SU-DHL-6 (cell line): ENCODE results near the gene LEP.

ENCODE experiments used
- CTCF ChIP-seq: fragments of 200-600 bp; sonication (generic); IDR thresholded peaks from one replicate; pipeline ENCODE4 v1.5.1; 2017; ENCODE audit warnings: antibody characterized with exemption, mild to moderate bottlenecking, low read length, moderate library complexity; ENCODE audit not compliant: insufficient read depth, poor library complexity, severe bottlenecking
- EZH2phosphoT487 ChIP-seq: fragments of 200-600 bp; sonication (generic), shearing (Covaris generic); conservative IDR thresholded peaks from 2 replicates; pipeline ENCODE4 v1.6.1; 2018; ENCODE audit warnings: mild to moderate bottlenecking, antibody characterized with exemption, low read length, moderate library complexity, mixed read lengths

- TF ChIP-seq CTCF (no peak), EZH2phosphoT487 (no peak)
Measured at GRCh38 chr7:128210590-128211570, 30.2 kb upstream of the LEP start.
